ENCODE results near the gene GRAMD2B.
"Not testable (repeated sequence)": the region's sequence is repeated elsewhere in the genome, so short reads cannot be mapped to it uniquely, and the experiment has no call there.

Gene GRAMD2B

GRCh38 chr5:126446498-126447224, 23.5 kb downstream of the GRAMD2B start:
- in situ Hi-C loops (cut with MboI; ENCODE audit: low sequenced_read_pairs), result no loop called here

GRCh38 chr5:126448720-126449119, 25.5 kb downstream of the GRAMD2B start:
- in situ Hi-C loops (cut with MboI; ENCODE audit: low sequenced_read_pairs), result no loop called here

- in situ Hi-C loops (cut with MboI; ENCODE audit: low sequenced_read_pairs), result no loop called here
These were observed 26.6 kb downstream of the GRAMD2B start for GRCh38 chr5:126449751-126450271.

- in situ Hi-C loops (cut with MboI; ENCODE audit: low sequenced_read_pairs), result no loop called here
These were observed 27.1 kb downstream of the GRAMD2B start for GRCh38 chr5:126450346-126450745.

DNA sequence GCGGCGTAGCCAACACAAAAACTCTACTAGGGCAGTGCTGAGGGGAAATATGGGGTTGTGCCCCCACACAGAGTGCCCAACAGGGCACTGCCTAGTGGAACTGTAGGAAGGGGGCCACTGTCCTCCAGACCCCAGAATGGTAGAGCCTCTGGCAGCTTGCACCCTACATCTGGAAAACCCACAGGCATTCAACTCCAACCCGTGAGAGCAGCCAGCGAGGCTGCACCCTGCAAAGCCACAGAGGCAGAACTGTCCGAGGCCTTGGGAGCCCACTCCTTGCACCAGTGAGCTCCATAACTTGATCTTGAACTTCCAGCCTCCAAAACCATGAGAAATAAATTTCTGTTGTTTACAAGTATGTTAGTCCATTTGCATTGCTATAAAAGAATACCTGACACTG, 27.7 kb downstream of the GRAMD2B start:
- in situ Hi-C loops (cut with MboI; ENCODE audit: low sequenced_read_pairs), result no loop called here

DNA sequence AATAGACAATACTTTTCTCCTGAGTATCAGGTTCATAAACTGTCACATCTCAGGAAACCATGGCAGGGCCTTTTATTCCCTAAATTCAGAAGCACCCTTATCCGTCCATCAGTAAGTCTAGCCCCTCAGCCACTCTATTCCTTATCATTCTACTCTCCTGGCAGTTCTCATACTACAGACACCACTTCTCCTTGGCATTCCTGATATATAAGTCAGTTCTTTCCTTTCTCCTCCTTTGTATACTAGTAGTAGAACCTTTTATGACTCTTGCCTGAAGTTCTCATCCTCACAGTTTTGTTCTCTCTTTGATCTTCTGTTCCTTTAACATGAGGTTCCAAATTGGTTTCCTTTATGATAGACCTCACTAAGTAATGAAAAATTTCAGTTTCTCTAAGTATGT, 29.3 kb downstream of the GRAMD2B start:
- in situ Hi-C loops (cut with MboI; ENCODE audit: low sequenced_read_pairs), result no loop called here

- in situ Hi-C loops (cut with MboI; ENCODE audit: low sequenced_read_pairs), result no loop called here
These were observed 30.9 kb downstream of the GRAMD2B start for GRCh38 chr5:126454081-126454480.

- in situ Hi-C loops (cut with MboI; ENCODE audit: low sequenced_read_pairs), result no loop called here
These were observed 31.3 kb downstream of the GRAMD2B start for GRCh38 chr5:126454535-126454934.

DNA sequence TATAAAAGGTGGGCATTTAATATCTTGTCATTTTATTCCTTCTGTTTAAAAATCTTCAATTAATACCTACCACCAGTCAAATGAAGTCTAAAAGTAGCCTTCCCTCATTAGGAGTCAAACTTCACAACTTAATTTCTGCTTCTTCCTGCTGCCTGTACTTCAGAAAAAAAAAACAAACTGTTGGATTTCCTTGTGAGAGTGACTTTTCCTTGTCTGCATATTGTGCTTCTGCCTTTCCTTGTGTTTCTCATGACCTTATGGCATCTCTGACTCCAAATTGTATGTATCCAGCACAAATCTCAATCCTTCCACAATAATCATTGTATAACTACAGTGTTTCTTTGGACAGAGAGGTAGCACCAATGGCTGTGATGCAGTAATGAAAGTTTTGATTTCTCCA, 32.1 kb downstream of the GRAMD2B start:
- in situ Hi-C loops (cut with MboI; ENCODE audit: low sequenced_read_pairs), result no loop called here

DNA sequence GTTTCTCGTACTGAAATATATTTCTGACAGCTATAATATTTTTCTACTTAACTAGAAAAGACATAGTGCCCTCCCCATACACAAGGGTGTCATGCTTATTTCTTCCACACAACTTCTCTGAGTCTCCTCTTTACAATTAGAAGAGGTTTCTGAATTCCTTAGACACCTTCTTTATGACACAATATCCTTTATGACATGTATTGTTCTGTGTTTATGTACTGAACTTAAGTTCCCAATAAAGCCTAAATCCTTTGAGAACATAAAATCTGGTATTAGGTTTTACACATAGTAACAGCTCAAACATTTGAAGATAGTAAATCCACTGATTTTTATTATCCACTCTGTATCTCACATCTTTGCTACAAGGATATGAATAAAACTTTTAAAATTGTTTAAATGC, 32.5 kb downstream of the GRAMD2B start:
- in situ Hi-C loops (cut with MboI; ENCODE audit: low sequenced_read_pairs), result no loop called here

GRCh38 chr5:126456217-126456820, 33.1 kb downstream of the GRAMD2B start:
- in situ Hi-C loops (cut with MboI; ENCODE audit: low sequenced_read_pairs), result no loop called here

DNA sequence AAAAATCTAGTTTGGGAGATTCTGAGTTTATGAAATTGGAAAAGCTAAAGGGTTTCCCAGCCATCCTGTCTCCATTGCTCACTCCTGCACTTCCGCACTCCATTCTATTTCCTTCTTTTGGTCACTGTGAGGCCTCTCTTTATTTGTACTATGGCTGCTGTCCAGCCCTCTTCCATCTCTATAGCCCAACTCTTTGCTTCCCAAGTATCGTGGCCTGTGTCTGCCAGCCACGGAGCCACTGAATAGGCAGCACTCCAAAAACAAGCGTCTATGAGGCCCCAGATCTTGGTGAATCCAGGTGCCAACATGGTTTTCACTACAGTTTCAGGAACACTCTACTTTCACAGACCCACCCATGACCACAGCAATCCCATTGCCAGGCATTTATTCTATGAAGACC, 37.2 kb downstream of the GRAMD2B start:
- in situ Hi-C loops (cut with MboI; ENCODE audit: low sequenced_read_pairs), result no loop called here

DNA sequence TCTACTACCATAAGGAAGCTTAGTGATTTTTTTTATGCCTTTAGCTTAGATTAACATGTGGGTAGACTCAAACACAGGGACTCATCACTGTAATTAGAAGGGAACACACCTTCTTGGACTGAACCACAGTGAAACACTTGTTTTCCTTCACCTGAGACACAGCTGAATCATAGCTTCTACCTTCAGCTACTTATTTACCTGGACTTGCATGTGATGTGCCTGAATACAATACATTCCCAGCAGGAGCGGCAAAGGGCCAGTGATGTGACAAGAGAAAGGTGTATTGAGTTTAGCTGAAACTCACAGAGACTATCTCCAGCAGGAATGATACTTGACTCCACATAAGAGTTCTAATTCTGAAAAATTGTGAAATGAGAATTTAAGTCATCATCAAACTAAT, 37.8 kb downstream of the GRAMD2B start:
- in situ Hi-C loops (cut with MboI; ENCODE audit: low sequenced_read_pairs), result no loop called here

DNA sequence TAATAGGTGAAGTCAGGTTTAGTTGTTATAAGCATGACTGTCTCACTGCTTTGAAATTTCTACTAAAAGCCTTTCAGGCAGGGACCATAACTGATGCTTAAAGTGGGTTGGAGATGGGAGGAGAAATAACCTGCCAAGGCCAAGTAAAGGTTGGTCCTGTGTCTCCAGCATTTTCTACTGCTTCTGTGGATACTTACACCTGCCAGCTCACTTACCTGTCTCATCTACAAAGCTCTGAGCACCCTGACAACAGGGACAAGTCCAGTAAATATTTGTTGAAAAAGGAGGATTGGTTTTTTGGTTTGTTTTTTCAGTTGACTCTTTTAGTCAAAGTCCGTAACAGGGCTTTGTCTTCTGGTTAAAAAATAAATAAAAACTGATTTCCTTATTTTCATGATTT, 38.6 kb downstream of the GRAMD2B start:
- in situ Hi-C loops (cut with MboI; ENCODE audit: low sequenced_read_pairs), result no loop called here

GRCh38 chr5:126462239-126463014, 39.2 kb downstream of the GRAMD2B start:
- in situ Hi-C loops (cut with MboI; ENCODE audit: low sequenced_read_pairs), result no loop called here

DNA sequence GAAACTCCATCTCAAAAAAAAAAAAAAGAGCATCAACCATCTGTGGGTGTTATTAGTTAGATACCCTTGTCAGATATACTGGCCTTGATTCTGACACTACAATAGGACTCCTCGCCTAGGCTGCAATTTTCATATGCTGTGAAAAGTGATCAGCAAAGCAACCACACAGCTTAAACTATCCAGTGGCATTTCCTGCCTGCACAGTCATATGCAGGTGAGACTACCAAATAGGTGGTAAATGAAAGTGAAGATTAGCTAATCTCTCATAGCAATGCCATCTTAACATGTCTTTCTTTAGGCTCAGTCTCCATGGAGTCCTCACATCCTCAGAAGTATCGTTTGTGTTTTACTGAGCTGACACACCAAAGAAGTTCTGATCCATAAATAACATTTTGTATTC, 40.8 kb downstream of the GRAMD2B start:
- in situ Hi-C loops (cut with MboI; ENCODE audit: low sequenced_read_pairs), result no loop called here

DNA sequence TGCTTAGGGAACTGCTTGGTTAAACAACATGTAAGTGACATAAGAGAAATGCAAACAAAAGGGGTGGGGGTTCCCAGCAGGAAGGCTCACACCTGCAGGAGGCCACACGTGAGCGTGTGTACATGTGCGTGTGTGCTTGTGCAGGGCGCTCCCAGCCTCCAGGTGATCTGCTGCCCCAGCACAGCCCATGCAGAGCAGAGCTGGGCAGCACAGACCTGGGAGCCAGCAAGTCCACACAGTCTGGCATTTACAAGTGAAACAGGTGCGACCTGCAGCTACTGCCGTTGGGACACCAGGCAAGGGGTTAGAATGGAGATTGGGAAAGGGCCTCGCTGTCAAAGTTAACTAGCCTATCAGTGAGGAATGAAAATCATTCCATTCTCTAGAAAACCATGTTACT, 41.8 kb downstream of the GRAMD2B start:
- in situ Hi-C loops (cut with MboI; ENCODE audit: low sequenced_read_pairs), result no loop called here

GRCh38 chr5:126468091-126468490, 44.9 kb downstream of the GRAMD2B start:
- in situ Hi-C loops (cut with MboI; ENCODE audit: low sequenced_read_pairs), result no loop called here

DNA sequence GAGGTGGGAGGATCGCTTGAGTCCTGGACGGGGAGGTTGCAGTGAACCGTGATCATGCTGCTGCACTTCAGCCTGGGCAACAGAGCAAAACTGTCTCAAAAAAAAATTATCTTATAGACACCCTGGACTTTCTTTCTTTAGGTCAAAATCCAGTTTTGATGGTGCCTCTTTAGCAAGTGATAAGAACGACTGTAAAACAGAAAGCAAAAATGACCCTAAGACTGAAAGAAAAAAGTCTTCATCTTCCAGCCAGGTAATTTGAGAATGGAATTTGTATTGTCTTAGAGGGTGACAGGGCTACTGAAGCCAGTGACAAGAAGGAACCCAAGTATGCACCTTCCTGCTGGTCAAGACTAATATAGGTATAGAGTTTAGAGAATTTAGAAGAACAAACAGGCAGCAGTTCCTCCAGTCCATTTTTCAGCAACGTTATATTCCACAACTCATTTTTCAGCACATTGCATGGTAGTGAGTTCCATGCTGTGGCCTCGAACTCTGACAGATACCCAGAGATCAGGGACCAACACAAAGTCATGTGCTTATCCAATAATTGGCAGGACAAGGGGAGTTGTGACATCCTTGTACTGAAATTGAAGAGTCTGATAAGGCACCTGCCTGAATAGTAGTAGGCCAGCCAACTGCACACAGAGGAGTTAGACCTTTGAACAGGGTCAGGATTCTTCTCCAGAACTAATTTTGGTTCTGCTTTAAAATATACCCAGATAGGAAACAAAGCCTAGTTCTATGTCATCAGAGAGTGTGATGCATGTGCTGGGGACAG, 46.5 kb downstream of the GRAMD2B start:
- in situ Hi-C loops (cut with MboI; ENCODE audit: low sequenced_read_pairs), result no loop called here

DNA sequence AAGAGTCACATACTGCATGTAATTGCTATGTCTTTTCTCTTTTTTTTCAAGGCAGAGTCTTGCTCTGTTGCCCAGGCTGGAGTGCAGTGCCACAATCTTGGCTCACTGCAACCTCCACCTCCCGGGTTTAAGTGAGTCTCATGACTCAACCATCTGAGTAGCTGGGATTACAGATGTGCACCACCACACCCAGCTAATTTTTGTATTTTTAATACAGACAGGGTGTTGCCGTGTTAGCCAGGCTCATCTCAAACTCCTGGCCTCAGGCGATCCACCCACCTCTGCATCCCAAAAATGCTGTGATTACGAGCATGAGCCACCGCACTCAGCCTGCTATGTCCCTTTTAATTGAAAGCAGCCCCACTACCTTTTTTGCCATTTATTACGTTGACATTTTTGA, 47.3 kb downstream of the GRAMD2B start:
- in situ Hi-C loops (cut with MboI; ENCODE audit: low sequenced_read_pairs), result not testable (repeated sequence)

DNA sequence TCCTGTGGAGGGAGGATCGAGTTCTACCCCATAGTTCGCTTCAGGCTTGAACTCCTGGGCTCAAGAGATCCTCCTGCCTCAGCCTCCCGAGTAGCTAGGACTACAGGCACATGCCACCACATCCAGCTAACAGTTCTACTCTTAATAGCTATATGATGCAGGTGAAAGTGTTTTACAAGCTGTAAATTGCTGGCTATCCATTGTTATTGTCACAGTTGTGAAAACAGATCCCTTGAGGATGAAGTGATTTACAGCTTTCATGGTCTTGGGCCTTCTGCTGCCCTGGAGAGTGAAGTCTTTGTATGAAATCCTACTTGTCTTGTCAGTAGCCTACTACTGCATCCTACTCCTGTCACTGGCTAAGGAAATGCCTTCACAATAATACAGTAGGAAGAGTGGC, 48.0 kb downstream of the GRAMD2B start:
- in situ Hi-C loops (cut with MboI; ENCODE audit: low sequenced_read_pairs), result no loop called here

Measured in HL-60/S4 treated with retinoic acid at 250 ng/mL for 4 days and 3 days (cell line).